ENCODE data around the gene LIX1L. TPM values are rescaled to one million over a fixed set of nuclear protein-coding genes. Genes with fewer than 3 reads are reported as not detected.

LIX1L gene
- total and polyA plus RNA-seq, 2 of the 13 experiments (the other 11 are each of a cell fraction or from before 2014, with no cell fraction given): 8.1 to 24.9 TPM

DNA sequence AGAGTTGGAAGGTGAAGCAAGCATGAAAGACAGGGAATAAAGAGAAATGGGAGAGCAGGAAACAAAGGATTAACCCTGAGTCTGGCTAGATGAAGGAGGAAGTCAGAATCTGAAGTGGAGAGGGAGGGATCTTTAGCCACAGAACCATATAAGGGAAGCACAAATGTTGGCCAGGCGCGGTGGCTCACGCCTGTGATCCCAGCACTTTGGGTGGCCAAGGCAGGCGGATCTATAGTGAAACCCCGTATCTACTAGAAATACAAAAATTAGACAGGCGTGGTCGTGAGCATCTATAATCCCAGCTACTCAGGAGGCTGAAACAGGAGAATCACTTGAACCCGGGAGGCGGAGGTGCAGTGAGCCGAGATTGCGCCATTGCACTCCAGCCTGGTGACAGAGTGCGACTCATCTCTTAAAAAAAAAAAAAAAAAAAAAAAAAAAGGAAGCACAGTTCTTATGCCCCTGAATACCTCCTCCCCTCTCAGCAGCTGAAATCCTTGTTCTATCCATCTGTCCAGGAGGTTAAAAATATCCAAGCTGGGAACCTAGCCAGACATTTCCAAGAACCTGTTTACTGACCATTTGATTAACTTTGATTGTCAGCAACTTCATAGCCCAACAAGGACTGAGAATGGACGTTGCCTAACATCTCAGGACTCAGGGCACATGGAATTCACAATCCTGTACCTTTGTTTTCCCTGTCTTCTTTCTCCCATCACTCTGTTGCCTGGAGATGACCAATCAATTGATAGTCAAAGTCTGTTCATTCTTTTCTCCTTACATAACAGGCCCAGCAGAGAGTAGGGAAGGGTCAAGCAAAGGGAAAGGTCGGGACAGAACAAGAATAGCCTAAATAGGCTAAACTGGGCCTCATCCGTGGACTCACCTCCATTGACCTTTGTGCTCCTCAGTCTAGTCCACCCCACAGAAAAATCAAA is 28.0 kb upstream of the LIX1L start (continued):
- TF ChIP-seq, protein P1, sequence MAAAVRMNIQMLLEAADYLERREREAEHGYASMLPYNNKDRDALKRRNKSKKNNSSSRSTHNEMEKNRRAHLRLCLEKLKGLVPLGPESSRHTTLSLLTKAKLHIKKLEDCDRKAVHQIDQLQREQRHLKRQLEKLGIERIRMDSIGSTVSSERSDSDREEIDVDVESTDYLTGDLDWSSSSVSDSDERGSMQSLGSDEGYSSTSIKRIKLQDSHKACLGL (CRISPR knock-in tag; IDR thresholded peaks at IDR 0.05): no peak
- TF ChIP-seq, protein P2, sequence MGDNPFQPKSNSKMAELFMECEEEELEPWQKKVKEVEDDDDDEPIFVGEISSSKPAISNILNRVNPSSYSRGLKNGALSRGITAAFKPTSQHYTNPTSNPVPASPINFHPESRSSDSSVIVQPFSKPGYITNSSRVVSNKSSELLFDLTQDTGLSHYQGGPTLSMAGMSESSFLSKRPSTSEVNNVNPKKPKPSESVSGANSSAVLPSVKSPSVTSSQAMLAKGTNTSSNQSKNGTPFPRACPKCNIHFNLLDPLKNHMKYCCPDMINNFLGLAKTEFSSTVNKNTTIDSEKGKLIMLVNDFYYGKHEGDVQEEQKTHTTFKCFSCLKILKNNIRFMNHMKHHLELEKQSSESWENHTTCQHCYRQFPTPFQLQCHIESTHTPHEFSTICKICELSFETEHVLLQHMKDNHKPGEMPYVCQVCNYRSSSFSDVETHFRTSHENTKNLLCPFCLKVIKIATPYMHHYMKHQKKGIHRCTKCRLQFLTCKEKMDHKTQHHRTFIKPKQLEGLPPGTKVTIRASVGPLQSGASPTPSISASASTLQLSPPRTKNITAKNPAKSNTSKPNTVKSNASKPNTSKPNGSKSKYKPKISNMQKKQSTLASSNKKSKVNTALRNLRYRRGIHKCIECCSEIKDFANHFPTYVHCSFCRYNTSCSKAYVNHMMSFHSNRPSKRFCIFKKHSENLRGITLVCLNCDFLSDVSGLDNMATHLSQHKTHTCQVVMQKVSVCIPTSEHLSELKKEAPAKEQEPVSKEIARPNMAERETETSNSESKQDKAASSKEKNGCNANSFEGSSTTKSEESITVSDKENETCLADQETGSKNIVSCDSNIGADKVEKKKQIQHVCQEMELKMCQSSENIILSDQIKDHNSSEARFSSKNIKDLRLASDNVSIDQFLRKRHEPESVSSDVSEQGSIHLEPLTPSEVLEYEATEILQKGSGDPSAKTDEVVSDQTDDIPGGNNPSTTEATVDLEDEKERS (CRISPR knock-in tag; IDR thresholded peaks at IDR 0.05): no peak
- TF ChIP-seq KLF11 (CRISPR knock-in tag; IDR thresholded peaks at IDR 0.05): no peak
- no peak for TF ChIP-seq ZNF879 (CRISPR knock-in tag; IDR thresholded peaks at IDR 0.05)
- TF ChIP-seq HMG20A (CRISPR knock-in tag; IDR thresholded peaks at IDR 0.05; ENCODE audit: borderline replicate concordance): no peak
- TF ChIP-seq ZNF644 (CRISPR knock-in tag; IDR thresholded peaks at IDR 0.05; ENCODE audit: low read depth): no peak
- TF ChIP-seq ZNF781 (CRISPR knock-in tag; IDR thresholded peaks at IDR 0.05; ENCODE audit: borderline replicate concordance, not compliant biosample characterization): no peak
- TF ChIP-seq RFX1 (IDR thresholded peaks at IDR 0.05): peak; percentile 58; the same call in 1 of the 2 replicates
- TF ChIP-seq ZNF552 (CRISPR knock-in tag; IDR thresholded peaks at IDR 0.05; ENCODE audit: borderline replicate concordance): no peak
- TF ChIP-seq ZNF670 (CRISPR knock-in tag; IDR thresholded peaks at IDR 0.05; ENCODE audit: borderline replicate concordance): no peak
- no peak for TF ChIP-seq KDM4B (CRISPR knock-in tag; IDR thresholded peaks at IDR 0.05)
- TF ChIP-seq ZNF296 (CRISPR knock-in tag; conservative IDR thresholded peaks at IDR 0.05): no peak
- no peak for TF ChIP-seq LCORL (IDR thresholded peaks at IDR 0.05)
- 0 out of 2 replicates have a peak, but pooled peaks have one; percentile 62 for TF ChIP-seq LCORL (CRISPR knock-in tag; IDR thresholded peaks at IDR 0.05)
- no peak for TF ChIP-seq ZBTB38 (CRISPR knock-in tag; IDR thresholded peaks at IDR 0.05)
- TF ChIP-seq FOSL2 (CRISPR knock-in tag; IDR thresholded peaks at IDR 0.05): 0 out of 2 replicates have a peak, but pooled peaks have one; percentile 7
- TF ChIP-seq ATM (IDR thresholded peaks at IDR 0.05; ENCODE audit: borderline replicate concordance): no peak
- TF ChIP-seq IKZF4 (CRISPR knock-in tag; IDR thresholded peaks at IDR 0.05; ENCODE audit: borderline replicate concordance, low read depth, not compliant biosample characterization): no peak
- TF ChIP-seq, protein P3, sequence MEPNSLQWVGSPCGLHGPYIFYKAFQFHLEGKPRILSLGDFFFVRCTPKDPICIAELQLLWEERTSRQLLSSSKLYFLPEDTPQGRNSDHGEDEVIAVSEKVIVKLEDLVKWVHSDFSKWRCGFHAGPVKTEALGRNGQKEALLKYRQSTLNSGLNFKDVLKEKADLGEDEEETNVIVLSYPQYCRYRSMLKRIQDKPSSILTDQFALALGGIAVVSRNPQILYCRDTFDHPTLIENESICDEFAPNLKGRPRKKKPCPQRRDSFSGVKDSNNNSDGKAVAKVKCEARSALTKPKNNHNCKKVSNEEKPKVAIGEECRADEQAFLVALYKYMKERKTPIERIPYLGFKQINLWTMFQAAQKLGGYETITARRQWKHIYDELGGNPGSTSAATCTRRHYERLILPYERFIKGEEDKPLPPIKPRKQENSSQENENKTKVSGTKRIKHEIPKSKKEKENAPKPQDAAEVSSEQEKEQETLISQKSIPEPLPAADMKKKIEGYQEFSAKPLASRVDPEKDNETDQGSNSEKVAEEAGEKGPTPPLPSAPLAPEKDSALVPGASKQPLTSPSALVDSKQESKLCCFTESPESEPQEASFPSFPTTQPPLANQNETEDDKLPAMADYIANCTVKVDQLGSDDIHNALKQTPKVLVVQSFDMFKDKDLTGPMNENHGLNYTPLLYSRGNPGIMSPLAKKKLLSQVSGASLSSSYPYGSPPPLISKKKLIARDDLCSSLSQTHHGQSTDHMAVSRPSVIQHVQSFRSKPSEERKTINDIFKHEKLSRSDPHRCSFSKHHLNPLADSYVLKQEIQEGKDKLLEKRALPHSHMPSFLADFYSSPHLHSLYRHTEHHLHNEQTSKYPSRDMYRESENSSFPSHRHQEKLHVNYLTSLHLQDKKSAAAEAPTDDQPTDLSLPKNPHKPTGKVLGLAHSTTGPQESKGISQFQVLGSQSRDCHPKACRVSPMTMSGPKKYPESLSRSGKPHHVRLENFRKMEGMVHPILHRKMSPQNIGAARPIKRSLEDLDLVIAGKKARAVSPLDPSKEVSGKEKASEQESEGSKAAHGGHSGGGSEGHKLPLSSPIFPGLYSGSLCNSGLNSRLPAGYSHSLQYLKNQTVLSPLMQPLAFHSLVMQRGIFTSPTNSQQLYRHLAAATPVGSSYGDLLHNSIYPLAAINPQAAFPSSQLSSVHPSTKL (CRISPR knock-in tag; IDR thresholded peaks at IDR 0.05): peak; percentile 45; the same call in 1 of the 2 replicates
- TF ChIP-seq XBP1 (CRISPR knock-in tag; IDR thresholded peaks at IDR 0.05): no peak
- TF ChIP-seq, protein P4, sequence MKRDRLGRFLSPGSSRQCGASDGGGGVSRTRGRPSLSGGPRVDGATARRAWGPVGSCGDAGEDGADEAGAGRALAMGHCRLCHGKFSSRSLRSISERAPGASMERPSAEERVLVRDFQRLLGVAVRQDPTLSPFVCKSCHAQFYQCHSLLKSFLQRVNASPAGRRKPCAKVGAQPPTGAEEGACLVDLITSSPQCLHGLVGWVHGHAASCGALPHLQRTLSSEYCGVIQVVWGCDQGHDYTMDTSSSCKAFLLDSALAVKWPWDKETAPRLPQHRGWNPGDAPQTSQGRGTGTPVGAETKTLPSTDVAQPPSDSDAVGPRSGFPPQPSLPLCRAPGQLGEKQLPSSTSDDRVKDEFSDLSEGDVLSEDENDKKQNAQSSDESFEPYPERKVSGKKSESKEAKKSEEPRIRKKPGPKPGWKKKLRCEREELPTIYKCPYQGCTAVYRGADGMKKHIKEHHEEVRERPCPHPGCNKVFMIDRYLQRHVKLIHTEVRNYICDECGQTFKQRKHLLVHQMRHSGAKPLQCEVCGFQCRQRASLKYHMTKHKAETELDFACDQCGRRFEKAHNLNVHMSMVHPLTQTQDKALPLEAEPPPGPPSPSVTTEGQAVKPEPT (CRISPR knock-in tag; IDR thresholded peaks at IDR 0.05; ENCODE audit: low read depth): no peak

Measured in HepG2 (cell line).